Keratinocyte (primary cell): ENCODE data around the gene ERICH6. TPM values are rescaled to one million over a fixed set of nuclear protein-coding genes. Genes with fewer than 3 reads are reported as not detected.

Experiments used
- DNase-seq: peaks from one replicate; pipeline ENCODE4 v3.0.0-alpha.2; 2011; ENCODE audit warnings: low read depth, missing footprints, low spot score
- FAIRE-seq: peaks from 2 replicates; lab custom pipeline; 2011; peaks lifted over from hg19 to GRCh38; lab: Jason Lieb, UNC
- H2AFZ ChIP-seq: 2 replicates; pipeline ENCODE4 v1.6.0; 2012; ENCODE audit warnings: low read length, control low read depth, inconsistent platforms; ENCODE audit not compliant: control insufficient read depth
- H3K27ac ChIP-seq: 2 replicates; pipeline ENCODE4 v1.5.1; 2011; ENCODE audit warnings: low read length; ENCODE audit not compliant: control insufficient read depth, insufficient read depth
- H3K27me3 ChIP-seq: 3 replicates; pipeline ENCODE4 v1.6.0; 2011; ENCODE audit warnings: low read length; ENCODE audit not compliant: control insufficient read depth, insufficient read depth; ENCODE audit errors: extremely low read depth
- H3K36me3 ChIP-seq, 2 experiments: 2 replicates in 1 of 2; 3 replicates in 1 of 2; pipeline ENCODE4 v1.5.1; 2011; ENCODE audit warnings: low read length in 2 of 2, mild to moderate bottlenecking in 1 of 2; ENCODE audit not compliant: control insufficient read depth in 2 of 2, insufficient read depth in 2 of 2; ENCODE audit errors: extremely low read depth in 1 of 2
- H3K4me1 ChIP-seq: 3 replicates; pipeline ENCODE4 v1.5.1; 2011; ENCODE audit warnings: low read length; ENCODE audit not compliant: control insufficient read depth, insufficient read depth; ENCODE audit errors: extremely low read depth
- H3K4me2 ChIP-seq: 3 replicates; pipeline ENCODE4 v1.6.0; 2011; ENCODE audit warnings: low read depth, low read length; ENCODE audit not compliant: control insufficient read depth, insufficient read depth; ENCODE audit errors: extremely low read depth
- H3K4me3 ChIP-seq, 3 experiments: fragments of 200-600 bp in 1 of 3; sonication (generic) in 1 of 3; 2 replicates in 2 of 3; 3 replicates in 1 of 3; pipeline ENCODE4 v1.5.1; 2011 to 2016; ENCODE audit warnings: low read length in 3 of 3, mild to moderate bottlenecking in 3 of 3, control low read depth in 2 of 3, inconsistent platforms in 1 of 3, low read depth in 1 of 3, mixed read lengths in 1 of 3, mixed run types in 1 of 3, moderate library complexity in 1 of 3; ENCODE audit not compliant: control insufficient read depth in 2 of 3, insufficient read depth in 2 of 3; ENCODE audit errors: extremely low read depth in 1 of 3
- H3K79me2 ChIP-seq: 2 replicates; pipeline ENCODE4 v1.6.0; 2012; ENCODE audit warnings: low read length; ENCODE audit not compliant: control insufficient read depth, insufficient read depth
- H3K9ac ChIP-seq: 3 replicates; pipeline ENCODE4 v1.6.0; 2011; ENCODE audit warnings: low read length; ENCODE audit not compliant: control insufficient read depth, insufficient read depth; ENCODE audit errors: extremely low read depth
- H3K9me1 ChIP-seq: 3 replicates; pipeline ENCODE4 v1.6.0; 2011; ENCODE audit warnings: low read length; ENCODE audit not compliant: control insufficient read depth, insufficient read depth; ENCODE audit errors: extremely low read depth
- H3K9me3 ChIP-seq: 2 replicates; pipeline ENCODE4 v1.5.1; 2012; ENCODE audit warnings: low read depth, low read length; ENCODE audit not compliant: control insufficient read depth
- H4K20me1 ChIP-seq: 3 replicates; pipeline ENCODE4 v1.6.0; 2011; ENCODE audit warnings: low read length; ENCODE audit not compliant: control insufficient read depth, insufficient read depth; ENCODE audit errors: extremely low read depth
- CTCF ChIP-seq, 3 experiments: IDR thresholded peaks in 1 of 3; conservative IDR thresholded peaks in 1 of 3; optimal IDR thresholded peaks in 1 of 3; 2 replicates in 2 of 3; 3 replicates in 1 of 3; pipeline versions ENCODE3 to v1.5.1; 2011; ENCODE audit warnings: low read length in 3 of 3, mild to moderate bottlenecking in 3 of 3, moderate library complexity in 2 of 3, control low read depth in 1 of 3, inconsistent platforms in 1 of 3; ENCODE audit not compliant: insufficient read depth in 2 of 3; ENCODE audit errors: extremely low read depth in 1 of 3
- EZH2 ChIP-seq: IDR thresholded peaks from one replicate; pipeline ENCODE4 v1.6.1; 2012; ENCODE audit warnings: inconsistent platforms, mild to moderate bottlenecking, low read length, moderate library complexity
- dilution Hi-C: fragments of 300-500 bp; cut with MboI; formaldehyde crosslinking; loops from one replicate; pipeline ENCODE4 v1.7.0; 2020; ENCODE audit warnings: low sequenced_read_pairs; ENCODE audit not compliant: extremely low pct_ligation_motif_present
- polyA minus RNA-seq, 3 experiments: library from RNA; depleted of rRNA, polyadenylated mRNA; stranded (reverse); fragments of >200 nt; gene quantifications; 1 replicate in 1 of 3; 2 replicates in 1 of 3; 3 replicates in 1 of 3; pipeline ENCODE4 v1.2.3, GENCODE V29; 2011
- polyA plus RNA-seq, 5 experiments: library from polyadenylated mRNA; depleted of rRNA in 3 of 5; stranded (reverse) in 3 of 5; stranded (forward) in 1 of 5; unstranded in 1 of 5; fragments of >200 nt; gene quantifications; 1 replicate in 1 of 5; 2 replicates in 3 of 5; 3 replicates in 1 of 5; pipeline versions ENCODE4 v1.2.1 to v1.2.3, GENCODE V29; 2011 to 2012; ENCODE audit warnings: missing spikeins in 2 of 5, low read depth in 1 of 5, low replicate concordance in 1 of 5

ERICH6 gene
- polyA plus RNA-seq: 0.03 TPM in 2 of 3 replicates, not detected in the other
- not detected for polyA plus RNA-seq (2011; ENCODE audit: low read depth)
- polyA plus RNA-seq (2011; cell fraction: cytosol; rRNA removed): not detected in 2 replicates
- 0.06 TPM in 1 of 2 replicates, not detected in the other for polyA plus RNA-seq (2011; cell fraction: nucleus; rRNA removed)
- polyA plus RNA-seq (2012; ENCODE audit: low replicate concordance): not detected in 2 replicates
- not detected in 3 replicates for polyA minus RNA-seq
- polyA minus RNA-seq (2011; cell fraction: cytosol; rRNA and poly(A)+ RNA removed): not detected
- polyA minus RNA-seq (2011; cell fraction: nucleus; rRNA and poly(A)+ RNA removed): not detected in 2 replicates

DNA sequence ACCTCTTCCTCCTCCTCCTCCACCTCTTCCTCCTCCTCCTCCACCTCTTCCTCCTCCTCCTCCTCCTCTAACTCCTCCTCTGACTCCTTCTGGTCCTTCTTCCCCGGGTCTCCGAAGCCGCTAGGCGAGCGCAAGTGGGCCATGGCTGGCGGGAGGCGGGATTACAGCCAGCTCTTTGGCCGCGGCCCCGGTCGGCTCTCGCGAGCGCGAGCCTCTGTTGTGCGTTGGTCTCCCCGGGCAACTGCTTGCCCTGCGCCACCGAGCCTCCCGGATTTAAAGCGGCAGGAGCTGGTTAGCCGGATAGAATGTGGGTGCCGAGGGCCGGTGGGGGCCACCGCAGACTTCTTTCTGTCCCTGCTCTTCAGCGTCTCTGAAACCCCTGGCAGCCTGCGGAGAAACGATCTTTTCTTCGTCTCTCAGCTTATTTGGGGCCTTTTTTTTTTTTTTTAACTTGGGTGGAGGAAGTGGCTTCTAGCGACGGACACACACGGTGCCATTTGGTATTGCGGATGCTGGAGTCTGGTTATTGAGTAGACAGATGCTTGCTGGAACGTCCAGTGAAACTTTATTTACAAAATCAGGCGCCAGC, at the start of gene ERICH6:
Gene ERICH6 (minus strand): TSS at position 165 of the 589 bp plus-strand sequence. CDS start 22 bp downstream, at position 143.
- H3K79me2 ChIP-seq: no peaks in the 10 kb centered on the region
- peaks cover 17% of the 10 kb centered on the region for H3K4me1 ChIP-seq
- dilution Hi-C loops: no loop called here
- no peak for DNase-seq
- peak within 1 kb of the TSS; percentile 71 for H3K27ac ChIP-seq
- H3K4me3 ChIP-seq: peak within 1 kb of the TSS; percentile 57 to 86 (median 78)
- no peaks in the 10 kb centered on the region for H4K20me1 ChIP-seq
- no peaks in the 10 kb centered on the region for H3K27me3 ChIP-seq
- no peaks in the 10 kb centered on the region for H3K36me3 ChIP-seq
- H3K9ac ChIP-seq: peak within 1 kb of the TSS; percentile 84
- no peak for FAIRE-seq
- peak within 1 kb of the TSS; percentile 96 for H2AFZ ChIP-seq
- no peak for TF ChIP-seq EZH2
- TF ChIP-seq CTCF (optimal IDR thresholded peaks at IDR 0.05 in 1 of 3, IDR thresholded peaks at IDR 0.05 in 1 of 3, conservative IDR thresholded peaks at IDR 0.05 in 1 of 3; ENCODE audit: extremely low read depth in 1 of 3, insufficient read depth in 2 of 3, low read length in 3 of 3): peak in 1 of 3 experiments; percentile 1
- H3K4me2 ChIP-seq: peak within 1 kb of the TSS; percentile 84
- H3K9me3 ChIP-seq: no peaks in the 10 kb centered on the region
- no peaks in the 10 kb centered on the region for H3K9me1 ChIP-seq

GRCh38 chr3:150751781-150752263, 48.1 kb upstream of the ERICH6 start:
- TF ChIP-seq CTCF (optimal IDR thresholded peaks at IDR 0.05 in 1 of 3, IDR thresholded peaks at IDR 0.05 in 1 of 3, conservative IDR thresholded peaks at IDR 0.05 in 1 of 3; ENCODE audit: extremely low read depth in 1 of 3, insufficient read depth in 2 of 3, low read length in 3 of 3) (no peak), EZH2 (no peak)
- Histone ChIP-seq H3K27me3 (no peaks in the 10 kb centered on the region), H3K4me3 (no peak overlapping the region), H3K4me1 (peaks cover 18% of the 10 kb centered on the region), H3K9me3 (no peaks in the 10 kb centered on the region), H3K27ac (peak overlapping the region; percentile 43), H3K4me2 (peak overlapping the region; percentile 48), H3K9ac (no peak overlapping the region), H4K20me1 (peaks cover 5% of the 10 kb centered on the region), H3K9me1 (no peaks in the 10 kb centered on the region), H3K36me3 (peaks cover 5 to 18% of the 10 kb centered on the region in 2 experiments), H3K79me2 (peaks cover 91% of the 10 kb centered on the region), H2AFZ (no peak overlapping the region)
- no peak for DNase-seq
- dilution Hi-C loops: no loop called here
- FAIRE-seq: peak; percentile 26
